Endothelial cell of umbilical vein (primary cell): Measurements from ENCODE around the gene PTCH1. TPM values are rescaled to one million over a fixed set of nuclear protein-coding genes. Genes with fewer than 3 reads are reported as not detected.

ENCODE experiments used
- BruUV-seq: library from RNA; stranded (reverse); fragments of 400-500 nt; replicated peaks from 2 replicates; lab custom pipeline; 2021; lab: Mats Ljungman, UMichigan
- CTCF ChIA-PET: fragments of 300-600, 350-600 bp; sonication (Branson Sonifier 250); formaldehyde crosslinking; loops from one replicate; lab custom pipeline; 2021; ENCODE audit warnings: antibody characterized with exemption, inconsistent platforms; lab: Charles Lee
- POLR2A ChIA-PET: fragments of 300-600, 350-600 bp; sonication (Branson Sonifier 250); formaldehyde crosslinking; loops from one replicate; lab custom pipeline; 2021; ENCODE audit warnings: antibody characterized with exemption, inconsistent platforms; lab: Charles Lee
- DNase-seq: peaks from one replicate; pipeline ENCODE4 v3.0.0-alpha.2; 2011; ENCODE audit warnings: low read depth, low spot score
- FAIRE-seq: peaks from 2 replicates; lab custom pipeline; 2011; peaks lifted over from hg19 to GRCh38; lab: Jason Lieb, UNC
- H2AFZ ChIP-seq: 2 replicates; pipeline ENCODE4 v1.6.0; 2012; ENCODE audit warnings: low read depth, low read length, control low read depth, inconsistent platforms
- H3K27ac ChIP-seq: 2 replicates; pipeline ENCODE4 v1.5.1; 2011; ENCODE audit warnings: low read depth, mild to moderate bottlenecking, control low read depth, low read length, moderate library complexity; ENCODE audit not compliant: insufficient read depth
- H3K27me3 ChIP-seq, 2 experiments: 2 replicates each; pipeline versions ENCODE4 v1.6.0 to v1.6.1; 2011; ENCODE audit warnings: low read length in 2 of 2, mixed read lengths in 1 of 2; ENCODE audit not compliant: control insufficient read depth in 2 of 2, insufficient read depth in 2 of 2
- H3K36me3 ChIP-seq, 2 experiments: 2 replicates in 1 of 2; 3 replicates in 1 of 2; pipeline ENCODE4 v1.5.1; 2011; ENCODE audit warnings: low read length in 2 of 2, mild to moderate bottlenecking in 1 of 2, moderate library complexity in 1 of 2; ENCODE audit not compliant: control insufficient read depth in 2 of 2, insufficient read depth in 2 of 2; ENCODE audit errors: extremely low read depth in 1 of 2
- H3K4me1 ChIP-seq: 3 replicates; pipeline ENCODE4 v1.5.1; 2011; ENCODE audit warnings: mild to moderate bottlenecking, low read length; ENCODE audit not compliant: control insufficient read depth, insufficient read depth; ENCODE audit errors: extremely low read depth
- H3K4me2 ChIP-seq: 2 replicates; pipeline ENCODE4 v1.6.1; 2011; ENCODE audit warnings: low read length, control low read depth, mixed read lengths; ENCODE audit not compliant: insufficient read depth
- H3K4me3 ChIP-seq, 3 experiments: fragments of 200-600 bp in 1 of 3; sonication (generic), shearing (Covaris generic) in 1 of 3; replicated peaks in 1 of 3; 2 replicates each; pipeline ENCODE4 v1.5.1; 2011 to 2016; ENCODE audit warnings: control low read depth in 3 of 3, low read length in 3 of 3, mild to moderate bottlenecking in 2 of 3, inconsistent platforms in 1 of 3, low read depth in 1 of 3, moderate library complexity in 1 of 3; ENCODE audit not compliant: insufficient read depth in 1 of 3
- H3K79me2 ChIP-seq: 2 replicates; pipeline ENCODE4 v1.6.0; 2012; ENCODE audit warnings: low read length, inconsistent platforms; ENCODE audit not compliant: control insufficient read depth, insufficient read depth
- H3K9ac ChIP-seq: replicated peaks from 2 replicates; pipeline ENCODE3; 2011; ENCODE audit warnings: low read length, control low read depth; ENCODE audit not compliant: insufficient read depth; ENCODE audit errors: extremely low read depth
- H3K9me1 ChIP-seq: replicated peaks from 3 replicates; pipeline ENCODE4 v1.6.0; 2011; ENCODE audit warnings: mild to moderate bottlenecking, low read length; ENCODE audit not compliant: control insufficient read depth, insufficient read depth; ENCODE audit errors: extremely low read depth
- H3K9me3 ChIP-seq: replicated peaks from 2 replicates; pipeline ENCODE4 v1.5.1; 2012; ENCODE audit warnings: low read length, inconsistent platforms; ENCODE audit not compliant: control insufficient read depth, insufficient read depth
- H4K20me1 ChIP-seq: replicated peaks from 2 replicates; pipeline ENCODE3; 2011; ENCODE audit warnings: mild to moderate bottlenecking, low read length; ENCODE audit not compliant: control insufficient read depth, insufficient read depth; ENCODE audit errors: extremely low read depth
- GATA2 ChIP-seq: IDR thresholded peaks from 2 replicates; pipeline ENCODE4 v1.7.0; 2011; ENCODE audit warnings: low read depth, mild to moderate bottlenecking, moderate library complexity, mixed read lengths, low read length; ENCODE audit not compliant: insufficient read length, insufficient read depth
- JUN ChIP-seq: IDR thresholded peaks from 2 replicates; pipeline ENCODE4 v1.6.1; 2011; ENCODE audit warnings: borderline replicate concordance, low read depth; ENCODE audit not compliant: insufficient read length, insufficient read depth
- POLR2AphosphoS5 ChIP-seq: IDR thresholded peaks from 2 replicates; pipeline ENCODE4 v1.6.1; 2012; ENCODE audit warnings: low read depth, mild to moderate bottlenecking, control low read depth, low read length, moderate library complexity; ENCODE audit not compliant: insufficient read depth
- dilution Hi-C: fragments of 300-500 bp; cut with MboI; formaldehyde crosslinking; loops from one replicate; pipeline ENCODE4 v1.15.0; 2019; ENCODE audit warnings: low sequenced_read_pairs; ENCODE audit not compliant: extremely low pct_ligation_motif_present
- intact Hi-C: fragments of 100-400 bp; cut with micrococcal nuclease; formaldehyde crosslinking; loops from one replicate; pipeline ENCODE4 v1.10.0; 2022
- polyA plus RNA-seq, 4 experiments: library from polyadenylated mRNA; depleted of rRNA in 3 of 4; stranded (reverse) in 3 of 4; unstranded in 1 of 4; fragments of >200 nt; gene quantifications; 2 replicates each; pipeline versions ENCODE4 v1.2.1 to v1.2.3, GENCODE V29; 2011 to 2012; ENCODE audit warnings: missing spikeins in 1 of 4
- total RNA-seq: library from RNA; stranded (reverse); gene quantifications from 2 replicates; pipeline ENCODE4 v1.2.3, GENCODE V29; 2021

The PTCH1 gene
- total and polyA plus RNA-seq, 2 donors (not counting 3 experiments of a cell fraction or from before 2014, with no cell fraction given), result 3.9 to 12.1 TPM

GRCh38 chr9:95462249-95463147 lies 54.3 kb downstream of the PTCH1 start:
- DNase-seq, result peak; percentile 82
- BruUV-seq, result no TSS peak
- no peaks in the 10 kb centered on the region for H3K9me1 ChIP-seq
- H3K9me3 ChIP-seq, result no peaks in the 10 kb centered on the region
- POLR2A ChIA-PET, result interaction anchor here (0.6 to 0.7 kb wide), 2 partner anchors 19 to 747 kb away, joined by 3 read pairs; no protein-coding TSS in a partner anchor
- H3K4me2 ChIP-seq, result peak overlapping the region; percentile 79
- peak; percentile 84 for FAIRE-seq
- CTCF ChIA-PET, result interaction anchor here (0.7 to 1.4 kb wide), 7 partner anchors 14 to 781 kb away, joined by 3 to 10 read pairs (median 4); no protein-coding TSS in a partner anchor
- intact Hi-C loops, result loop anchor here (1.0 to 2.0 kb wide), 4 partner anchors 36 to 145 kb away; partner anchors contain the start of gene FANCC
- no peaks in the 10 kb centered on the region for H3K79me2 ChIP-seq
- H2AFZ ChIP-seq, result peak overlapping the region; percentile 66
- H4K20me1 ChIP-seq, result no peaks in the 10 kb centered on the region
- H3K27me3 ChIP-seq, result no peaks in the 10 kb centered on the region
- TF ChIP-seq JUN (no peak), GATA2 (peak; percentile 65), POLR2AphosphoS5 (peak; percentile 59)
- H3K4me1 ChIP-seq, result peaks cover 9% of the 10 kb centered on the region
- peaks cover 0 to 8% of the 10 kb centered on the region in 2 experiments for H3K36me3 ChIP-seq
- H3K4me3 ChIP-seq, result peak overlapping the region in 2 of 3 experiments; percentile 5 to 23
- peak overlapping the region; percentile 39 for H3K27ac ChIP-seq
- dilution Hi-C loops, result no loop called here
- peak overlapping the region; percentile 31 for H3K9ac ChIP-seq

- no peaks in the 10 kb centered on the region for H3K79me2 ChIP-seq
- H3K4me3 ChIP-seq, result no peak overlapping the region
- CTCF ChIA-PET, result no interaction called here
- no peaks in the 10 kb centered on the region for H3K9me3 ChIP-seq
- H3K36me3 ChIP-seq, result peaks cover 0 to 4% of the 10 kb centered on the region in 2 experiments
- H3K9me1 ChIP-seq, result no peaks in the 10 kb centered on the region
- peaks cover 9% of the 10 kb centered on the region for H3K4me1 ChIP-seq
- H4K20me1 ChIP-seq, result no peaks in the 10 kb centered on the region
- DNase-seq (no peak), FAIRE-seq (no peak)
- no peaks in the 10 kb centered on the region for H3K27me3 ChIP-seq
- no TSS peak for BruUV-seq
- dilution Hi-C loops, result no loop called here
- no peak overlapping the region for H3K4me2 ChIP-seq
- POLR2A ChIA-PET, result no interaction called here
- H3K9ac ChIP-seq, result no peak overlapping the region
- H3K27ac ChIP-seq, result no peak overlapping the region
- TF ChIP-seq GATA2, result no peak
- intact Hi-C loops, result loop anchor here (1.0 to 2.0 kb wide), 4 partner anchors 35 to 144 kb away; partner anchors contain the start of gene FANCC
- no peak overlapping the region for H2AFZ ChIP-seq
Measured at GRCh38 chr9:95461448-95462248, 55.1 kb downstream of the PTCH1 start.
